GM19372 (cell line): ENCODE data around the gene EAPP.
"Not testable (repeated sequence)": the region's sequence is repeated elsewhere in the genome, so short reads cannot be mapped to it uniquely, and the experiment has no call there.

Source experiments
- ATAC-seq: cut with Tn5 transposase; IDR thresholded peaks from one replicate; pipeline ENCODE4 v1.9.1; 2021; ENCODE audit warnings: mild to moderate bottlenecking, low read depth, moderate library complexity; ENCODE audit not compliant: unreplicated experiment

Gene EAPP

DNA sequence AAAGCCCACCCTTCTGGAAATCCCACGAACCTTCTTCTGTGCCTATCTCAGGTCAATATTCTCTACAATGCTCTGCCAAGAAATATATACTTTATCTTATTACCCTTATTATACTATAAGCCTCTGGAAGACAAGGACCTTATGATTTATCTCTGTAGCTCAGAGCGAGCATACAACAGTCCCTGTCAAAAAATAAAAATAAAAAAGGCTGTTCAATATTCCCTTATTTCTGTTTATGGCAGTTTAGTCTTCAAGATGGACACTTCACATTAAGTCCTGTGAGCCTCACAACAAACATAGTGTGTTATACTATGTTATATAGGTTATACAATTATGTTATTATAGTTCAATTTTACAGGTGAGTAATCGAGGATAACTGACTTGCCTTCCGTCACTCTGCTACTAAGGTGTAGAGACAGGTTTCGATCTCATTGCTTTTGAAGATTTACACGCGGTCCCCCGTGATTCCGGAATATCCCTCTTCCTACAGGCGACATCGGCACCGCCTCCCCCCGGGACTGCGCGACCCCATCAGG lies 562 bp downstream of the EAPP start:
- no peak for ATAC-seq

DNA sequence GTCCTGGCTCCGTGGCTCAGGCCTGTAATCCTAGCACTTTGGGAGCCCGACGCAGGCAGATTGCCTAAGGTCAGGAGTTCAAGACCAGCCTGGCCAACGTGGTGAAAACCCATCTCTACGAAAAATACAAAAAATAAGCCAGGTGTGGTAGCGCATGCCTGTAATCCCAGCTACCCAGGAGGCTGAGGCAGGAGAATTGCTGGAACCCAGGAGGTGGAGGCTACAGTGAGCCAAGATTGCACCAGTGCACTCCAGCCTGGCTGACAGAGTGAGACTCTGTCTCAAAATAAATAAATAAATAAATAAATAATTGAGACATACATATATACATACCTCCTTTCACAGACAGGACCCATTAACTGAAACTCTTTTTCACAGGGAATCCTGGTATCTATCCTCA lies 1.4 kb downstream of the EAPP start:
- not testable (repeated sequence) for ATAC-seq

DNA sequence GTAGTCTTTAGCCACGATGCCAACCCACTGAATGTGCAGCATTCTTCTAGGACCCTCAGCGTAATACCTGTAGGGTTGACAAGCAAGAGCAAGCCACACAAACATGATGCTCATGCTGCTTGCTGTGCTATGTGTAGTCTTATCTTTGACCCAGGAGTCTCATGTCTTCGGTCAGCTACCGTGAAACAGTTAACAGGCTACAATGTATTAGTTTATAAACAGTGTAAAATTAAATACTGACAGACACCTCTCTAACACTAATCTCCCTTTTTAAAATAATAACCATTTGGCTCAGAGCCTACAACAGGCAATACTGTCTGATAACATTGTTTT lies 1.9 kb downstream of the EAPP start:
- no peak for ATAC-seq

DNA sequence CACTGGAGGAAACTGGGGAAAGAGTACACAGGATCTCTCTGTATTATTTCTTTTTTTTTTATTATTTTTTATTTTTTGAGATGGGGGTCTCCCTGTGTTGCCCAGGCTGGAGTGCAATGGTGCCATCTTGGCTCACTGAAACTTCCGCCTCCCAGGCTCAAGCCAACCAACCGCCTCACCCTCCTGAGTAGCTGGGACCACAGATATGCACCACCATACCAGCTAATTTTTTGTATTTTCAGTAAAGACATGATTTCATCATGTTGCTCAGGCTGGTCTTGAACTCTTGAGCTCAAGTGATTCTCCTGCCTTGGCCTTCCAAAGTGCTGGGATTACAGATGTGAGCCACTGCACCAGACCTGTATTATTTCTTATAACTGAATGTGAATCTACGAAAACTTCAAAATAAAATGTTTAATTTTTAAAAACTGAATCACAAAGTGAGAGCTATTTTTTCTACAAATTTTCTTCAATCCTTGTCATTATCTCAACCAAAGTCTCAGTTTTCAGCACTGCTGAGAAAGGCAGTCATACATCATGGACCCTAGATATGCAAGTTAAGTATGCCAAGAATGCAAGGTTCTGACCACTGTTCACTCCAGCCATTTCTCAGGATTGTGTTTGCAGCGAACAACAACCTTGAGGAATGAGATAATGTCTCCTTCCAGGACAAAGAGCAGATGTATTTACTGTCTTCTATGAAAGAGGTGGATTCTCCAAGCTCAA lies 2.4 kb downstream of the EAPP start:
- no peak for ATAC-seq

DNA sequence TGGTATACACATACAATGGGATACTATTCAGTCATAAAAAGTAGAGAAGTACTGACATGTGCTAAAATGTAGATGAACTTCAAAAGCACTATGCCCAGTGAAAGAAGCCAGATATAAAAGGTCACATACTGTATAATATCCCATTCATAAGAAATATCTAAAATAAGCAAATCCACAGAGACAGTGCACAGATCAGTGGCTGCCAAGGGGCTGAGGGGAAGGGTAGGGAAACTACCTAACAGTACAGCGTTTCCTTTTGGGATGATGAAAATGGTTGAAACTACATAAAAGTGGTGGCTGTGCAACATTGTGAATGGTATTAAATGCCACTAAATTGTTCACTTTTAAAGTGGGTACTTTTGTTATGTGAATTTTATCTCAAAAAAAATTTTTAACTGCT lies 11.9 kb downstream of the EAPP start:
- ATAC-seq, result no peak

- not testable (repeated sequence) for ATAC-seq
These were observed 15.3 kb downstream of the EAPP start for GRCh38 chr14:34524216-34524615.

GRCh38 chr14:34522496-34522895 lies 17.0 kb downstream of the EAPP start:
- ATAC-seq, result no peak

- not testable (repeated sequence) for ATAC-seq
These were observed 18.4 kb downstream of the EAPP start for GRCh38 chr14:34521071-34521470.

DNA sequence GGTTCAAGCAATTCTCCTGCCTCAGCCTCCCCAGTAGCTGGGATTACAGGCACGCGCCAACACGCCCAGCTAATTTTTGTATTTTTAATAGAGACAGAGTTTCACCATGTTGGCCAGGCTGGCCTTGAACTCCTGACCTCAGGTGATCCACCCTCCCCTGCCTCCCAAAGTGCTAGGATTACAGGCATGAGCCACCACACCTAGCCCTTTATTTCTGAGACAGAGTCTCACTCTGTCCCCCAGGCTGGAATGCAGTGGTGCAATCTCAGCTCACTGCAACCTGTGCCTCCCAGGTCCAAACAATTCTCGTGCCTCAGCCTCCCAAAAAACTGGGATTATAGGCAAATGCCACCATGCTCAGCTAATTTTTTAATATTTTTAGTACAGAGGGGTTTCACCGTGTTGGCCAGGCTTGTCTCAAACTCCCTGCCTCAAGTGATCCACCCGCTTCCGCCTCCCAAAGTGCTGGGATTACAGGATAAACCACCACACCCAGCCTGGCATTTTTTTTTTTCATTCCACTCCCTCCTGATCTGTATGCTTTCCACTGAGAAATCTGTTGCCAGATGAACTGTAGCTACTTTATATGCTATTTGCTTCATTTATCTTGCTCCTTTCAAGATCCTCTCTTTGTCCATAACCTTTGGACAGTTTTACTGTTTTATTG lies 19.1 kb downstream of the EAPP start:
- ATAC-seq, result not testable (repeated sequence)

DNA sequence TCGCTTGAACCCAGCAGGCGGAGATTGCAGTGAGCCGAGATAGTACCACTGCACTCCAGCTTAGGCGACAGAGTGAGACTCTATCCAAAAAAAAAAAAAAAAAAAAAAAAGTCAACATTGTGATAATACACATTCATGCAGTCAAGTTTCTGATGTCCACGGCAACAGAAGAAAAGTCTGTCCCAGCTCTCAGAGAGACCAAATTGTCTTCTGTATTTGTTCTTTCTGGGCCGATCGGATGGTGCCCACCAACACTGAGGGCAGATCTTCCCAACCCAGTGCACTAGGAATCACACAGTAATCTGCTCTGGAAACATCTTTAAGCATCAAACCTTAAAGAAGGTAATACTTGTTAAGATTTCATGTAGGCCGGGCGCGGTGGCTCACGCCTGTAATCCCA lies 31.6 kb downstream of the EAPP start:
- no peak for ATAC-seq

GRCh38 chr14:34507459-34507858 lies 32.0 kb downstream of the EAPP start:
- ATAC-seq, result no peak

DNA sequence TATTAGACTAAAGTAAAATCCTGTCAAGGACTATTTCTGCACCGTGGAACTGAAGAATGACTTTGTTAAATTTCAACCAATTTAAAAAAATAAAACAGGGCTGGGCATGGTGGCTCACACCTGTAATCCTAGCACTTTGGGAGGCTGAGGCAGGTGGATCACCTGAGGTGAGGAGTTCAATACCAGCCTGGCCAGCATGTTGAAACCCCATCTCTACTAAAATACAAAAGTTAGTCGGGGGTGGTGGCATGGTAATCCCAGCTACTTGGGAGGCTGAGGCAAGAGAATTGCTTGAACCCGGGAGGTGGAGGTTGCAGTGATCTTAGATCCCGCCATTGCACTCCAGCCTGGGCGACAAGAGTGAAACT lies 34.4 kb downstream of the EAPP start:
- ATAC-seq, result not testable (repeated sequence)

DNA sequence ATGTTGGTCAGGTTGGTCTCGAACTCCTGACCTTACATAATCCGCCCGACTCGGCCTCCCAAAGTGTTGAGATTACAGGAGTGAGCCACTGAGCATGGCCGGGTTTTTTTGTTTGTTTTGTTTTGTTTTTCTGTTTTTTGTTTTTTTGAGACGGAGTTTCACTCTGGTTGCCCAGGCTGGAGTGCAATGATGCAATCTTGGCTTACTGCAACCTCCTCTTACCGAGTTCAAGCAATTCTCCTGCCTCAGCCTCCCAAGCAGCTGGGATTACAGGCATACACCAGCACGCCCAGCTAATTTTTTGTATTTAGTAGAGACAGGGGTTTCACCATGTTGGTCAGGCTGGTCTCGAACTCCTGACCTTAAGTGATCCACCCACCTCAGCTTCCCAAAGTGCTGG lies 35.5 kb downstream of the EAPP start:
- ATAC-seq, result not testable (repeated sequence)

DNA sequence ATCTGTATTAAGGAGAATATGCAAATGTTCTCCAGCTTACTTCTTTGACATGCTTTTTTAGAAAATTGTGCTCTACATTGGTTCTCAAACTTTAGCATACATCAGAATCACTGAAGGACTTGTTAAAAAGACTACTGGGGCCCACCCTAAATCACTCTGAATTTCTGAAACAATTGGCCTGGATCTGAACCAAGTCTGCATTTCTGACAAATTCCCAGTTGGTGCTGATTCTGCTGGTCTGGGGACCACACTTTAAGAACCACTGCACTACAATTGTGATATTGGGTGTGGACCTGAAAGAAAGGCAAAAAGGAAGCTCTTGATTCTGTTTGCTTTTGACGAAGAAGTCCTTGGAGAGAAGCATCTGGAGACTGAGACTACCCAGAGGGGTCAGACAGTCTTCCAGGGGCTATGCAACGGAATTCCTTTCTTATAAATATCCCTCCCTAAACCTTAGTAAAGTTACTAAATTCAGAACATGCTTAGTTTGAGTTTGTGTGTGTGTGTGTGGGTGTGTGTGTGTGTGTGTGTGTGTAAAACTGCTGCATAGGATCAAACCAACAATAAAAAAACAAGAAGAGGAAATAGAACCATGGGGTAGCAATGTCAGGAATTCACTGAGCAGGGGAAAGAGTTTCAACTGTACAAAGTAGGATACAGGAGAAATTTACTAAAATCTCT lies 36.8 kb downstream of the EAPP start:
- no peak for ATAC-seq

DNA sequence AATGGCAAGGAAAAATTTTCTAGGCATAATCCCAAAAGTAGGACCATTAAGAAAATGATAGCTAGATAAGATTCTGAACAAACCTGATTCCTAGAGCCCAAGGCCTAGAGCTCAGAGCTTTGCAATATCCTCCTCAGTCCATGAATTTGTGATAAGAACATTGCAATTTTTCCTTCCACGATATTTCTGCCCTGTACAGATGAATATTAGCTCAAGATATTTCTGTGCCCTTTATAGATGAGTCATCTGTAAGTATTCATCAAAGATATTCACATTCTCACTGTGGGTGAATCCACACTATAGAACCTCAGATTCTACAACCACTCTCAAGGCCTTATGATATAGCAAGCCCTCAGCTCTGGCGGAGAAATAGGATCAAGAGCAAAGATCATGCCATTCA lies 37.5 kb downstream of the EAPP start:
- no peak for ATAC-seq

GRCh38 chr14:34501004-34501580 lies 38.4 kb downstream of the EAPP start:
- ATAC-seq, result no peak

DNA sequence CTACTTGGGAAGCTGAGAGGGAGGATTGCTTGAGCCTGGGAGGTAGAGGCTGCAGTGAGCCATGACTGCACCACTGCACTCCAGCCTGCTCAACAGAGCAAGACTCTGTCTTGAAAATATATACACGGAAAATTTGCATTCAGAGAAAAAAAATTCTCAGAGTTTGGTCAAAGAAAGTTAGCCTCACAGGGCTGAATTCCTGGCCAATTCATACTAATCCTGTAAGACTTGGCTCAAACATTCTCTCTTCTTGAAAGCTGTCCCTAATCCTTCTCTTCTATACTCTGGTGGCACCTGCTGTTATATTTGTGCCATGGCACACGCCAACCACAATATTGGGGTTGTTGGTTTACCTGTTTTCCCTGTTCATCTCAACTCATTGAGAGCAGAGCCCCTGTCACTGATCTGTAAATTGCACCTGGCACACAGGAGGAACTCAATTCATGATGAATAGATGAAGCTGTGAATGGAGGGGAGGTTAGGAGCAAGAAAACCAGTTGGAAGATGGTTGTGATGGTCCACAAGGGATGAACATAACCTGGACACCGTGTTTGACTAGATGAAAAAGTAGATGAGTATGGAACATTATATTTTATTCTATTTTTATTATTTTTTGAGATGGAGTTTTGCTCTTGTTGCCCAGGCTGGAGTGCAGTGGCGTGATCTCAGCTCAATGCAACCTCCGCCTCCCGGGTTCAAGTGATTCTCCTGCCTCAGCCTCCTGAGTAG lies 40.7 kb downstream of the EAPP start:
- no peak for ATAC-seq

DNA sequence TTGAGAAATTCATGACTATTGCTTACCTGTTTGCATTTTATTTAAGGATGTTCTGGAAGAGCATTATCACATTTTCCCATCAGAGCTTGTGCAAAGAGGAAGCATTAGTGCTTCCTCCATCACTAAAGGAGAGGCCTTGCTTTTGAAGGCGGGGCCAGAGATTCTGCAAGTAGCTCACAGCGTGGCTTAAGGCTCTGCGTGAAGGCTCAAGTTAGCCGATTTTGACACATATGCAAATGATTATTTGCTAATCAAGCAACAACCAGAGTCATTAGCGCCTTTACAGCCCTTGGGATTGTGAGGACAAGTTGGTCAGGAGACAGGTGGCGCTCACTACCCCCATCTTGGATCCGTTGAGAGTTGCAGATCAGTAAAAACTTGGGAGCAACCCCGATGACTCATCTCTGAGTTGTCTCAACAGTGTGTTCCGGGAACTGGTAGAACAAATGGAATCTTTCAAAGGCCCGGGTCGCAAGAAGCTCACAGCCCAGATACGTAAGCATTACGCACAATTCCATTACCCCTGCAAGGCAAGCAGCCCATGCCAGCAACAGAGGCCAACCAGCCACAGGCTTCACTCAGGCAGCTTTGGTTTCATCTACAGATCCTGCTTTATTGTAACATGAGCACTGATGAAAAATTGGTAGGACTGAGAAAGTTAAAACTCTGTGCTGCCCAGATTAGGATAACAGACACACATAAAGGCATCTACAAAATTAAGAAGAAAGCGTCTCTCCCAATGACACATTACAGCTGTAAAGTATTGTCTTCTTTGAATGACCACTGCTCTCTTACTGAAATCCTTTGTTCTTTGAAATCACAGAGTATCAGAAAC lies 42.6 kb downstream of the EAPP start:
- no peak for ATAC-seq

GRCh38 chr14:34496007-34496678 lies 43.4 kb downstream of the EAPP start:
- no peak for ATAC-seq
